Esophagus squamous epithelium (tissue), 4 donors: Measurements from ENCODE around the gene TAAR6.

Experiments
- CTCF ChIP-seq, 6 experiments: fragments of 450-650 bp in 4 of 6; fragments of 200-600 bp in 2 of 6; sonication (generic) in 2 of 6; IDR thresholded peaks; one replicate each; pipeline ENCODE4 v1.5.1; 2016 to 2019; ENCODE audit warnings: antibody characterized with exemption in 6 of 6, mild to moderate bottlenecking in 4 of 6, moderate library complexity in 4 of 6
- POLR2A ChIP-seq, 4 donors: fragments of 450-650 bp; IDR thresholded peaks; one replicate each; pipeline ENCODE4 v1.6.1; 2017; ENCODE audit warnings: antibody characterized with exemption in 4 of 4, mild to moderate bottlenecking in 4 of 4, moderate library complexity in 3 of 4

GRCh38 chr6:132604635-132605152 lies 34.6 kb downstream of the TAAR6 start:
- no peak for TF ChIP-seq CTCF (IDR thresholded peaks at IDR 0.05)
- TF ChIP-seq POLR2A (IDR thresholded peaks at IDR 0.05) = no peak
